OCI-LY7 (cell line): ENCODE measurements around the gene ACACB. TPM values are rescaled to one million over a fixed set of nuclear protein-coding genes. Genes with fewer than 3 reads are reported as not detected.

ENCODE experiments used
- BruUV-seq: library from RNA; stranded (reverse); fragments of 400-500 nt; replicated peaks from 2 replicates; lab custom pipeline; 2021; lab: Mats Ljungman, UMichigan
- CTCF ChIA-PET: fragments of 300-600 bp; sonication (Branson Sonifier 250); formaldehyde crosslinking; loops from one replicate; lab custom pipeline; 2022; ENCODE audit warnings: antibody characterized with exemption; ENCODE audit not compliant: unreplicated experiment; lab: Charles Lee
- POLR2A ChIA-PET: fragments of 300-600 bp; sonication (Branson Sonifier 250); formaldehyde crosslinking; loops from one replicate; lab custom pipeline; 2022; ENCODE audit warnings: antibody characterized with exemption; lab: Charles Lee
- DNase-seq: peaks from one replicate; pipeline ENCODE4 v3.0.0-alpha.2; 2015; ENCODE audit warnings: low spot score
- H2AFZ ChIP-seq: fragments of 200-600 bp; sonication (generic), shearing (Covaris generic); 2 replicates; pipeline ENCODE4 v1.6.1; 2014; ENCODE audit warnings: mild to moderate bottlenecking, antibody characterized with exemption, low read length, moderate library complexity
- H3K27ac ChIP-seq: fragments of 200-600 bp; sonication (generic); 2 replicates; pipeline ENCODE4 v1.5.1; 2014; ENCODE audit warnings: mixed run types, low read depth, mild to moderate bottlenecking, moderate library complexity, low read length, inconsistent platforms; ENCODE audit not compliant: poor library complexity, severe bottlenecking
- H3K36me3 ChIP-seq: fragments of 200-600 bp; sonication (generic); 2 replicates; pipeline ENCODE4 v1.6.1; 2014; ENCODE audit warnings: mild to moderate bottlenecking, antibody characterized with exemption, low read length, moderate library complexity, mixed read lengths; ENCODE audit not compliant: insufficient read depth
- H3K4me1 ChIP-seq: fragments of 200-600 bp; sonication (generic); 2 replicates; pipeline ENCODE4 v1.5.1; 2014; ENCODE audit warnings: mild to moderate bottlenecking, low read length; ENCODE audit not compliant: insufficient read depth, poor library complexity, severe bottlenecking
- H3K4me2 ChIP-seq: fragments of 200-600 bp; sonication (generic); 2 replicates; pipeline ENCODE4 v1.6.1; 2014; ENCODE audit warnings: mild to moderate bottlenecking, low read length
- H3K4me3 ChIP-seq: fragments of 200-600 bp; sonication (generic); 2 replicates; pipeline ENCODE4 v1.5.1; 2014; ENCODE audit warnings: mild to moderate bottlenecking, low read depth, low read length; ENCODE audit not compliant: poor library complexity, severe bottlenecking
- H3K79me2 ChIP-seq: fragments of 200-600 bp; sonication (generic); 2 replicates; pipeline ENCODE4 v1.6.1; 2016; ENCODE audit warnings: low read depth, mild to moderate bottlenecking, low read length, moderate library complexity, mixed read lengths; ENCODE audit not compliant: insufficient read depth
- H3K9me2 ChIP-seq: fragments of 200-600 bp; sonication (generic); 2 replicates; pipeline ENCODE4 v1.6.1; 2016; ENCODE audit warnings: mild to moderate bottlenecking, low read length, mixed read lengths; ENCODE audit not compliant: insufficient read depth
- H3K9me3 ChIP-seq: fragments of 200-600 bp; sonication (generic); 2 replicates; pipeline ENCODE4 v1.6.1; 2014; ENCODE audit warnings: mild to moderate bottlenecking, mixed run types, low read length, mixed read lengths
- H4K20me1 ChIP-seq: fragments of 200-600 bp; sonication (generic); 2 replicates; pipeline ENCODE4 v1.6.1; 2014; ENCODE audit warnings: mild to moderate bottlenecking, antibody characterized with exemption, low read length, moderate library complexity, mixed read lengths; ENCODE audit not compliant: insufficient read depth
- EZH2phosphoT487 ChIP-seq: fragments of 200-600 bp; sonication (generic); IDR thresholded peaks from 2 replicates; pipeline ENCODE4 v1.6.1; 2018; ENCODE audit warnings: low read depth, borderline replicate concordance, mild to moderate bottlenecking, mixed run types, antibody characterized with exemption, low read length, moderate library complexity, mixed read lengths
- intact Hi-C: fragments of 100-400 bp; cut with micrococcal nuclease; formaldehyde crosslinking; loops from one replicate; pipeline ENCODE4 v1.10.0; 2022; ENCODE audit not compliant: unreplicated experiment
- total RNA-seq, 2 experiments: library from RNA; depleted of rRNA in 1 of 2; stranded (reverse); fragments of >200 nt in 1 of 2; shearing (Covaris generic) in 1 of 2; gene quantifications; 2 replicates each; pipeline ENCODE4 v1.2.3, GENCODE V29; 2014 to 2022
- TF ChIP-seq, protein P1 (sequence below): fragments of 200-600 bp; sonication (generic); conservative IDR thresholded peaks from 2 replicates; pipeline ENCODE4 v1.5.1; 2014; ENCODE audit warnings: mild to moderate bottlenecking, antibody characterized with exemption, low read length, moderate library complexity, mixed read lengths

Gene ACACB
- total RNA-seq, 2 experiments from 2014 or later = 19.7 to 45.1 TPM

DNA sequence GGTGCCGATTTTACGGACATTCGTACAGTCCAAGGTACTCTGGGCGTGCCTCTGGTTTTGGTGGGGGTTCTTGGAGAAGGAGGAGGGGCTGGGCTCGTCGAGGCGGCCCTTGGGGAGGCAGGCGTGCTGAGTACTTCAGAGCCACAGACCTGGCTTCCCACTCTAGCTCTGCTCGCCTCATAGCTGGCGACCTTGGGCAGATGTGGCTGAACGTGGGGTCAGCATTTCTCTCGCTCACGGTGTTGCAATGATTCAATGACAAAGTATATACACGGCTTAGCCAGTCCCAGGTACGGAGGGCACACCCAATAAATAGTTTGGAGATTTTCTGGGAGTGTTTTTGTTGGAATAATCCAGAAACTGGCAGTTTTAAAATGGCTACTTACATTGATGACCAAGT is 117.6 kb downstream of the ACACB start:
- TF ChIP-seq, protein P1, sequence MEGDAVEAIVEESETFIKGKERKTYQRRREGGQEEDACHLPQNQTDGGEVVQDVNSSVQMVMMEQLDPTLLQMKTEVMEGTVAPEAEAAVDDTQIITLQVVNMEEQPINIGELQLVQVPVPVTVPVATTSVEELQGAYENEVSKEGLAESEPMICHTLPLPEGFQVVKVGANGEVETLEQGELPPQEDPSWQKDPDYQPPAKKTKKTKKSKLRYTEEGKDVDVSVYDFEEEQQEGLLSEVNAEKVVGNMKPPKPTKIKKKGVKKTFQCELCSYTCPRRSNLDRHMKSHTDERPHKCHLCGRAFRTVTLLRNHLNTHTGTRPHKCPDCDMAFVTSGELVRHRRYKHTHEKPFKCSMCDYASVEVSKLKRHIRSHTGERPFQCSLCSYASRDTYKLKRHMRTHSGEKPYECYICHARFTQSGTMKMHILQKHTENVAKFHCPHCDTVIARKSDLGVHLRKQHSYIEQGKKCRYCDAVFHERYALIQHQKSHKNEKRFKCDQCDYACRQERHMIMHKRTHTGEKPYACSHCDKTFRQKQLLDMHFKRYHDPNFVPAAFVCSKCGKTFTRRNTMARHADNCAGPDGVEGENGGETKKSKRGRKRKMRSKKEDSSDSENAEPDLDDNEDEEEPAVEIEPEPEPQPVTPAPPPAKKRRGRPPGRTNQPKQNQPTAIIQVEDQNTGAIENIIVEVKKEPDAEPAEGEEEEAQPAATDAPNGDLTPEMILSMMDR = no peak
- TF ChIP-seq EZH2phosphoT487 = no peak
- CTCF ChIA-PET = interaction anchor here (1.0 kb wide), 1 partner anchor 384 kb away, joined by 13 read pairs; no protein-coding TSS in a partner anchor
- Histone ChIP-seq H3K4me3 (no peak overlapping the region), H3K9me3 (no peaks in the 10 kb centered on the region), H4K20me1 (no peaks in the 10 kb centered on the region), H3K4me1 (no peaks in the 10 kb centered on the region), H3K79me2 (no peaks in the 10 kb centered on the region), H3K36me3 (peaks cover 7% of the 10 kb centered on the region), H3K9me2 (no peaks in the 10 kb centered on the region), H3K4me2 (no peak overlapping the region), H3K27ac (no peak overlapping the region), H2AFZ (no peak overlapping the region)
- BruUV-seq = no TSS peak
- no peak for DNase-seq
- intact Hi-C loops = no loop called here
- POLR2A ChIA-PET = no interaction called here

- peaks cover 23% of the 10 kb centered on the region for H3K36me3 ChIP-seq
- no peaks in the 10 kb centered on the region for H4K20me1 ChIP-seq
- ChIA-PET POLR2A (no interaction called here), CTCF (no interaction called here)
- intact Hi-C loops = no loop called here
- no peaks in the 10 kb centered on the region for H3K79me2 ChIP-seq
- H2AFZ ChIP-seq = no peak overlapping the region
- H3K9me3 ChIP-seq = no peaks in the 10 kb centered on the region
- no peak overlapping the region for H3K4me2 ChIP-seq
- no peak overlapping the region for H3K4me3 ChIP-seq
- no peaks in the 10 kb centered on the region for H3K4me1 ChIP-seq
- TF ChIP-seq EZH2phosphoT487 = no peak
- TF ChIP-seq, protein P1 = no peak
- DNase-seq = no peak
- H3K9me2 ChIP-seq = no peaks in the 10 kb centered on the region
- no TSS peak for BruUV-seq
- no peak overlapping the region for H3K27ac ChIP-seq
These were observed 119.9 kb downstream of the ACACB start for GRCh38 chr12:109236257-109236656.

GRCh38 chr12:109239179-109239578 is 122.8 kb downstream of the ACACB start:
- Histone ChIP-seq H3K4me3 (no peak overlapping the region), H3K27ac (no peak overlapping the region), H3K4me2 (no peak overlapping the region), H2AFZ (no peak overlapping the region), H3K4me1 (no peaks in the 10 kb centered on the region), H3K36me3 (peaks cover 38% of the 10 kb centered on the region), H3K9me3 (no peaks in the 10 kb centered on the region), H3K79me2 (no peaks in the 10 kb centered on the region), H4K20me1 (no peaks in the 10 kb centered on the region), H3K9me2 (no peaks in the 10 kb centered on the region)
- intact Hi-C loops = no loop called here
- BruUV-seq = no TSS peak
- no peak for DNase-seq
- CTCF ChIA-PET = no interaction called here
- TF ChIP-seq, protein P1 = no peak
- TF ChIP-seq EZH2phosphoT487 = no peak
- POLR2A ChIA-PET = no interaction called here
